Breast epithelium (tissue), 3 donors: ENCODE measurements around the gene KRT23.

Source experiments
- POLR2A ChIP-seq: fragments of 450-650 bp; IDR thresholded peaks from one replicate; pipeline ENCODE4 v1.6.1; 2016; ENCODE audit warnings: antibody characterized with exemption, mild to moderate bottlenecking, moderate library complexity
- POLR2AphosphoS5 ChIP-seq, 3 donors: sonication (generic); formaldehyde crosslinking; IDR thresholded peaks; one replicate each; pipeline ENCODE4 v1.6.1; 2017; ENCODE audit warnings: antibody characterized with exemption in 3 of 3
- TF ChIP-seq, protein P1 (sequence below), 3 donors: fragments of 450-650 bp; IDR thresholded peaks; one replicate each; pipeline ENCODE4 v1.5.1; 2016 to 2017; ENCODE audit warnings: antibody characterized with exemption in 3 of 3, mild to moderate bottlenecking in 3 of 3, moderate library complexity in 3 of 3

DNA sequence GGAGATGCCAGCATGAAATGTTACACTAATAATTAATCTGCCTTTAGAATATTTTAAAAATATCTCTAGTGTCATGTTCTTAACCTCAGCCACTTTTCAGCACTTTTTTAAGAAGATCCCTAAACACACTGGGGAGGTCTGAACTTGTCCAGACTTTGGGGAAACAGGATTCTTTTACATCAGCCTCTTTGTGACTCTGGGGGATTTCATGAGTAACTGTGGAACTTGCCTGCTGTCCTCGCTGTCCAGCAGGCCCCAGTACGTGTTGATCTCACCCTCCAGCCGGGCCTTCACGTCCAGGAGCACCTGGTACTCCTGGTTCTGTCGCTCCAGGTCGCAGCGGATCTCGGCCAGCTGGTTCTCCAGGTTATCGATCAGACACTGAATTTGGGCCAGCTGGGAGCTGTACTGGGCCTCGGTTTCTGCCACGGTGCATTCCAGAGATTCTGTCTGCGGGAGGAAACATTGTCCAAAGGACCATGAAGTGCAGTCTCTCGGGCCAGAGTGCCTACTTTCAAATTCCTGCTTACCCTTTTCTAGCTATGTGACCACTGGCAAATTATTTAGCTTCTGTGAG, 41.2 kb upstream of the KRT23 start:
- TF ChIP-seq, protein P1, sequence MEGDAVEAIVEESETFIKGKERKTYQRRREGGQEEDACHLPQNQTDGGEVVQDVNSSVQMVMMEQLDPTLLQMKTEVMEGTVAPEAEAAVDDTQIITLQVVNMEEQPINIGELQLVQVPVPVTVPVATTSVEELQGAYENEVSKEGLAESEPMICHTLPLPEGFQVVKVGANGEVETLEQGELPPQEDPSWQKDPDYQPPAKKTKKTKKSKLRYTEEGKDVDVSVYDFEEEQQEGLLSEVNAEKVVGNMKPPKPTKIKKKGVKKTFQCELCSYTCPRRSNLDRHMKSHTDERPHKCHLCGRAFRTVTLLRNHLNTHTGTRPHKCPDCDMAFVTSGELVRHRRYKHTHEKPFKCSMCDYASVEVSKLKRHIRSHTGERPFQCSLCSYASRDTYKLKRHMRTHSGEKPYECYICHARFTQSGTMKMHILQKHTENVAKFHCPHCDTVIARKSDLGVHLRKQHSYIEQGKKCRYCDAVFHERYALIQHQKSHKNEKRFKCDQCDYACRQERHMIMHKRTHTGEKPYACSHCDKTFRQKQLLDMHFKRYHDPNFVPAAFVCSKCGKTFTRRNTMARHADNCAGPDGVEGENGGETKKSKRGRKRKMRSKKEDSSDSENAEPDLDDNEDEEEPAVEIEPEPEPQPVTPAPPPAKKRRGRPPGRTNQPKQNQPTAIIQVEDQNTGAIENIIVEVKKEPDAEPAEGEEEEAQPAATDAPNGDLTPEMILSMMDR (IDR thresholded peaks at IDR 0.05) = no peak
- no peak for TF ChIP-seq POLR2AphosphoS5 (IDR thresholded peaks at IDR 0.05)
- no peak for TF ChIP-seq POLR2A
